Measurements from ENCODE around the gene GALNTL6. TPM values are rescaled to one million over a fixed set of nuclear protein-coding genes. Genes with fewer than 3 reads are reported as not detected.

GALNTL6 gene
- total RNA-seq, 1 donor from 2014 or later = not detected

DNA sequence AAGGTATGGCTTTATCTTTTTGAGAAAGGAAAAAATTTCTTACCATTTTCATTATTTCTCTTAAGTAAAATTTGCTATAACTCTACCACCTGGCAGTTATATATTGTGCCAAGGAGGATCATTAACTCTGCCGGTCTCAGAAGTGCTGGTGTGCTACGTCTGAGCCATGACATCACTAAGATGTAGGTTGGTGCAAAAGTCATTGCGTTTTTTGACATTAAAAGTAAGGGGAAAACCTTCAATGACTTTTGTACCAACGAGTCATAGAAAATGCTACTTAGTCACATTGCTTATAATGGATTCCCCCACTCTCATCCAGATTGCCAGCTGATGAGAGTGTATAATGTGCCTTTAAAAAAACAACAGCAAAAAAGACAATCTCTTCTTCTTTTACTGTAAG is 786.4 kb downstream of the GALNTL6 start:
- Mint-ChIP-seq H3K4me1 (no peaks in the 10 kb centered on the region), H3K27me3 (no peaks in the 10 kb centered on the region)
- intact Hi-C loops (cut with micrococcal nuclease) = no loop called here

GRCh38 chr4:172601195-172601594 is 788.0 kb downstream of the GALNTL6 start:
- no peak for DNase-seq
- H3K27ac Mint-ChIP-seq = no peak overlapping the region
- H3K4me3 Mint-ChIP-seq = no peak overlapping the region
- no peaks in the 10 kb centered on the region for H3K9me3 Mint-ChIP-seq
- intact Hi-C loops (cut with micrococcal nuclease) = no loop called here
- no peaks in the 10 kb centered on the region for H3K27me3 Mint-ChIP-seq
- H3K4me1 Mint-ChIP-seq = no peaks in the 10 kb centered on the region
- H3K36me3 Mint-ChIP-seq (ENCODE audit: low read depth) = no peaks in the 10 kb centered on the region

More for the DNA sequence above, 786.4 kb downstream of the GALNTL6 start:
- DNase-seq = no peak
- no peak overlapping the region for H3K4me3 Mint-ChIP-seq
- no peak overlapping the region for H3K27ac Mint-ChIP-seq
- H3K9me3 Mint-ChIP-seq = no peaks in the 10 kb centered on the region
- no peaks in the 10 kb centered on the region for H3K36me3 Mint-ChIP-seq (ENCODE audit: low read depth)

DNA sequence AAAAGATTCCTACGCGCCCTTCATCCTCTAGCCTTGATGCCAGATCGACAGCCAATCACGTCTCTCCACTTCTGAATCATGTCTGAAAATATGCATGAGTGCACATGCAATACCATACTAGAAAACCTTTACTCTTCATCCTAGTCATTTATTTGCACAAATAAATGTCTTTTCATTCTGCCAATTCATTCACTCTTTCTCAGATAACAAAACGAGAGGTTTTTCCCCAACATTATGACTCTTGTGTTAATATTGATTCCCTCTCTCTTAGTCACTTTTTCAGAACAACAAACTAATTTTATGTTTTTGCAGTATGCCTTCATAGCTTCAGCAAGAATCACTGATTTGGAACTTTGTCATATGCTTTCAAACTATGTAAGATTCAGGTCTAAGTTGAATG is 806.0 kb downstream of the GALNTL6 start:
- DNase-seq = no peak
- H3K27ac Mint-ChIP-seq = no peak overlapping the region
- H3K4me3 Mint-ChIP-seq = no peak overlapping the region
- intact Hi-C loops (cut with micrococcal nuclease) = no loop called here
- no peaks in the 10 kb centered on the region for H3K36me3 Mint-ChIP-seq (ENCODE audit: low read depth)
- H3K4me1 Mint-ChIP-seq = no peaks in the 10 kb centered on the region
- H3K9me3 Mint-ChIP-seq = no peaks in the 10 kb centered on the region
- no peaks in the 10 kb centered on the region for H3K27me3 Mint-ChIP-seq

- Mint-ChIP-seq H3K9me3 (no peaks in the 10 kb centered on the region), H3K4me3 (no peak overlapping the region), H3K4me1 (no peaks in the 10 kb centered on the region), H3K27ac (no peak overlapping the region), H3K27me3 (no peaks in the 10 kb centered on the region), H3K36me3 (ENCODE audit: low read depth) (no peaks in the 10 kb centered on the region)
- DNase-seq = no peak
- intact Hi-C loops (cut with micrococcal nuclease) = no loop called here
These were observed 806.6 kb downstream of the GALNTL6 start for GRCh38 chr4:172619798-172620197.

- Mint-ChIP-seq H3K9me3 (no peaks in the 10 kb centered on the region), H3K4me3 (no peak overlapping the region), H3K36me3 (ENCODE audit: low read depth) (no peaks in the 10 kb centered on the region), H3K27ac (no peak overlapping the region), H3K27me3 (no peaks in the 10 kb centered on the region), H3K4me1 (no peaks in the 10 kb centered on the region)
- intact Hi-C loops (cut with micrococcal nuclease) = no loop called here
- DNase-seq = no peak
These were observed 815.1 kb downstream of the GALNTL6 start for GRCh38 chr4:172628263-172628662.

- intact Hi-C loops (cut with micrococcal nuclease) = no loop called here
- no peaks in the 10 kb centered on the region for H3K27me3 Mint-ChIP-seq
- no peak for DNase-seq
- no peak overlapping the region for H3K27ac Mint-ChIP-seq
- no peaks in the 10 kb centered on the region for H3K36me3 Mint-ChIP-seq (ENCODE audit: low read depth)
- no peaks in the 10 kb centered on the region for H3K4me1 Mint-ChIP-seq
- H3K9me3 Mint-ChIP-seq = no peaks in the 10 kb centered on the region
- H3K4me3 Mint-ChIP-seq = no peak overlapping the region
These were observed 817.1 kb downstream of the GALNTL6 start for GRCh38 chr4:172630280-172630679.

- H3K36me3 Mint-ChIP-seq (ENCODE audit: low read depth) = no peaks in the 10 kb centered on the region
- H3K4me1 Mint-ChIP-seq = no peaks in the 10 kb centered on the region
- intact Hi-C loops (cut with micrococcal nuclease) = no loop called here
- no peak overlapping the region for H3K4me3 Mint-ChIP-seq
- no peak for DNase-seq
- no peaks in the 10 kb centered on the region for H3K9me3 Mint-ChIP-seq
- H3K27ac Mint-ChIP-seq = no peak overlapping the region
- H3K27me3 Mint-ChIP-seq = no peaks in the 10 kb centered on the region
These were observed 818.6 kb downstream of the GALNTL6 start for GRCh38 chr4:172631832-172632231.

DNA sequence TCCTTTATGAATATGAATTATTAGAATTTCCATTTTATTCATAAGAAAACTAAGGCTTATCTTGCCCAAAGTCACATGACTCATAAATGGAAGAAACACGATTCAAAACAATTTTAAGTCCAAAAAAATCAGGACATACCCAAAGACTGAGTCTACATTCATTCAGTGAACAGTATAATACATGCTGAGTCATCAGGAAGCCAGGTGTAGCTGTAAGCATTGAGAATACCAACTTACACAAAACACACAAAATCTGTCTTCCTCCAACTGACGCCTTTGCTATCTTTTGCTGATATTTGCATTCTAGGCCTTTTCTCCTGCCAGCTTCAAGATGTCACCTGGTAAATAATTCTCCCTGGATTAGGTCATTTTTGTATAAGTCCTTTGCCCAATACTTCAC is 835.3 kb downstream of the GALNTL6 start:
- H3K4me3 Mint-ChIP-seq = no peak overlapping the region
- no peak overlapping the region for H3K27ac Mint-ChIP-seq
- intact Hi-C loops (cut with micrococcal nuclease) = no loop called here
- no peak for DNase-seq
- no peaks in the 10 kb centered on the region for H3K27me3 Mint-ChIP-seq
- H3K4me1 Mint-ChIP-seq = no peaks in the 10 kb centered on the region
- H3K36me3 Mint-ChIP-seq (ENCODE audit: low read depth) = no peaks in the 10 kb centered on the region
- H3K9me3 Mint-ChIP-seq = no peaks in the 10 kb centered on the region

GRCh38 chr4:172649143-172649542 is 835.9 kb downstream of the GALNTL6 start:
- no peaks in the 10 kb centered on the region for H3K4me1 Mint-ChIP-seq
- intact Hi-C loops (cut with micrococcal nuclease) = no loop called here
- H3K36me3 Mint-ChIP-seq (ENCODE audit: low read depth) = no peaks in the 10 kb centered on the region
- no peak for DNase-seq
- H3K4me3 Mint-ChIP-seq = no peak overlapping the region
- H3K9me3 Mint-ChIP-seq = no peaks in the 10 kb centered on the region
- H3K27ac Mint-ChIP-seq = no peak overlapping the region
- no peaks in the 10 kb centered on the region for H3K27me3 Mint-ChIP-seq

DNA sequence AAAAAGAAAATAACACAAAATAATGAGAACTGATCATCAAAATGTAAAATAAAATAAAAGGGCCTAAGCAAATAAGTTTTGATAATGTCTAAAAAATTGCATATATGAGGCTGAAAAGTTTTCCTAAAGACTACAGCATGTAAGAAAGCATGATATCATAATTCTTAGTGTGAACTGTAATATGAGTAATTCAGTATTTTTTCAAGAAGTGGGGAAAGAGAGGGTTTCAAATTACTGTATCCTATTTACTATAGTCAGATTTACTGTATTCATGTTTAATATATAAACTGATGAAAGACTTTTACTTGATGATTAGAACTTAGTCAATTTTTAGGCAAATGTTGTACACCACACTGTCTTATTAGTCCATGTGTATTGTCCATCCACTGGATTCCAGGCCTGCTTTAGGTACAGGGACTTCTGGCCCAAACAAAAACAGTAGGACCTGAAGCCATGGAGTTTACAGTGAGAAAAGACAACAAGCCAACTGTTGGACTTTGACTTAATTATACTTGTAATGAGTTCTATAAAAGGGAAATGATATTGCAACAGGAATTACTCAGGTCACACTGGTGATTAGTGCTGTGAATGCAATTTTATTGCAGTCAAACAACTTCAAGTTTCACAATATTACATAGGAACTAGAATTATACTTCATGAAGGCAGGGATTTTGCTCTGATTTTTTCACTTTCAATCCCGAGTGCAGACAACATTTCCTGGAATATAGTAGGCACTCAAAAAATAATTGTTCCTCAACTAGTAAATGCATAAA is 837.7 kb downstream of the GALNTL6 start:
- intact Hi-C loops (cut with micrococcal nuclease) = no loop called here
- H3K4me3 Mint-ChIP-seq = no peak overlapping the region
- H3K27ac Mint-ChIP-seq = no peak overlapping the region
- H3K27me3 Mint-ChIP-seq = no peaks in the 10 kb centered on the region
- no peaks in the 10 kb centered on the region for H3K36me3 Mint-ChIP-seq (ENCODE audit: low read depth)
- H3K9me3 Mint-ChIP-seq = no peaks in the 10 kb centered on the region
- H3K4me1 Mint-ChIP-seq = no peaks in the 10 kb centered on the region
- no peak for DNase-seq

DNA sequence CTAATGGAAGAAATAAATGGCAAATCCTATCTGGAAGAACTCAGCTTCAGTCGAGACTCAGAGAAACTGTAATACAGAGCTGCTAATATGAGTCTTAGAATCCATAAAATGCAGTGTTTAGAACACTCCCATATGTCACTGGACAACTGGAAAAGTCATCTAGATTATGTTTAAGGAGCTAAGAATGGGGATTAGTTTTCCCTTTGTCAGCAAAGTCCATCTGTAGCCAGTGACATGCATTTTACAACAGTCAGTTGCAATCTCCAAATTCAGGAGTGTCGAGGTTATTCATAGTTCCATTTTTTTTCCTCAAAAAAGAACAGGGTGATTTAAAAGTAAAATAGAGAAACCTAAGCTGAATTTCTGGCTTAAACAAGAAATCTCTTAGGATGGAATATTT is 838.8 kb downstream of the GALNTL6 start:
- no peak overlapping the region for H3K27ac Mint-ChIP-seq
- H3K4me3 Mint-ChIP-seq = no peak overlapping the region
- H3K27me3 Mint-ChIP-seq = no peaks in the 10 kb centered on the region
- H3K36me3 Mint-ChIP-seq (ENCODE audit: low read depth) = no peaks in the 10 kb centered on the region
- DNase-seq = no peak
- H3K4me1 Mint-ChIP-seq = no peaks in the 10 kb centered on the region
- intact Hi-C loops (cut with micrococcal nuclease) = no loop called here
- no peaks in the 10 kb centered on the region for H3K9me3 Mint-ChIP-seq

DNA sequence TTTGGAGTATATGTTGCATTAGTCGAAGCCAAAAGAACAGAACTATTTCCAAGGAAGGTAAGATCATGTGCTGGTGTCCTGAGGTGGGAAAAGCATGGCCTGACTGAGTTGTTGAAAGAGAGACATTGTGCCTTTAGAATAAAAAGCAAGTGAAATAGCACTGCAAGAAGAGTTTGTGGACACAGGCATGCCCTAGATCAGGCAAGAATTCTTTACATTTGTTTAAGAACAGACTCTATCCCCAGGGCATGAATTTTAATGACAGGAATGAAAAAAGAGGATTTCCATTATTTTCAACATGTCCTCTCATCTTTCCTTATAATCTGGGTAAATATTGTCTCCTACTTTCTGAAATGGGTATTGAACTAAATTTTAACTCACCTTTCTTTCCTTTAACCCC is 839.2 kb downstream of the GALNTL6 start:
- intact Hi-C loops (cut with micrococcal nuclease) = no loop called here
- no peaks in the 10 kb centered on the region for H3K27me3 Mint-ChIP-seq
- DNase-seq = no peak
- no peaks in the 10 kb centered on the region for H3K36me3 Mint-ChIP-seq (ENCODE audit: low read depth)
- no peaks in the 10 kb centered on the region for H3K4me1 Mint-ChIP-seq
- no peaks in the 10 kb centered on the region for H3K9me3 Mint-ChIP-seq
- H3K27ac Mint-ChIP-seq = no peak overlapping the region
- H3K4me3 Mint-ChIP-seq = no peak overlapping the region

DNA sequence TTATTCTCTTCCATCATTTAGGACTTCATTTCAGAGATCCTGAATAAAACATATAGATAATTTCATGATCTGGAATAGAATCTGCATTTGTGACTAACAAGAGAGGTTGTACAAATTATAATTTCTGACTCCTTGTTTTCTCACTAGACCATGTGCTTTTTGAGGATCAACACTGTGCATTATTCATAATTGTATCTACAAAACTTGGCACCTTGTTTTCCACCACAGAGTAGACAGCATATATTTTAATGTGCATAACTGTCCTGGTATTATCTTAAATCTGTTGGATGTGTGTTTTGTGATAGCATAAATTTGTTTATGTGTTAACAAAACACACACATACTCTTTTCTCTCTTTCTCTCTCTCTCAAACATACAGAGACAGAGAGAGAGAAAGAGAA is 840.5 kb downstream of the GALNTL6 start:
- no peaks in the 10 kb centered on the region for H3K36me3 Mint-ChIP-seq (ENCODE audit: low read depth)
- H3K27ac Mint-ChIP-seq = no peak overlapping the region
- no peaks in the 10 kb centered on the region for H3K4me1 Mint-ChIP-seq
- H3K27me3 Mint-ChIP-seq = no peaks in the 10 kb centered on the region
- intact Hi-C loops (cut with micrococcal nuclease) = no loop called here
- no peak for DNase-seq
- H3K9me3 Mint-ChIP-seq = no peaks in the 10 kb centered on the region
- H3K4me3 Mint-ChIP-seq = no peak overlapping the region

GRCh38 chr4:172654457-172654856 is 841.3 kb downstream of the GALNTL6 start:
- Mint-ChIP-seq H3K9me3 (no peaks in the 10 kb centered on the region), H3K36me3 (ENCODE audit: low read depth) (no peaks in the 10 kb centered on the region)

GRCh38 chr4:172656055-172656454 is 842.9 kb downstream of the GALNTL6 start:
- Mint-ChIP-seq H3K4me3 (no peak overlapping the region), H3K9me3 (no peaks in the 10 kb centered on the region), H3K27ac (no peak overlapping the region), H3K27me3 (no peaks in the 10 kb centered on the region), H3K4me1 (no peaks in the 10 kb centered on the region), H3K36me3 (ENCODE audit: low read depth) (no peaks in the 10 kb centered on the region)
- DNase-seq = no peak
- intact Hi-C loops (cut with micrococcal nuclease) = no loop called here

More at GRCh38 chr4:172654457-172654856, 841.3 kb downstream of the GALNTL6 start:
- no peak overlapping the region for H3K4me3 Mint-ChIP-seq
- no peak for DNase-seq
- no peak overlapping the region for H3K27ac Mint-ChIP-seq
- no peaks in the 10 kb centered on the region for H3K27me3 Mint-ChIP-seq
- intact Hi-C loops (cut with micrococcal nuclease) = no loop called here
- no peaks in the 10 kb centered on the region for H3K4me1 Mint-ChIP-seq

Data from activated CD4-positive, alpha-beta T cell treated with anti-CD3 and anti-CD28 coated beads, Interleukin-2, amount 10 ng/mL, durations not matched to agents 24 days and 14 days (primary cell).